Liver (tissue), 9 donors: ENCODE data around the gene LLGL2. TPM values are rescaled to one million over a fixed set of nuclear protein-coding genes. Genes with fewer than 3 reads are reported as not detected.

Source experiments
- DNase-seq: peaks from one replicate; pipeline ENCODE4 v3.0.0-alpha.2; 2017; ENCODE audit warnings: low spot score
- H3K27ac ChIP-seq, 2 donors: one replicate each; pipeline ENCODE4 v1.7.0; 2013; ENCODE audit warnings: inconsistent platforms in 2 of 2, low read length in 2 of 2, control low read depth in 1 of 2, low read depth in 1 of 2, mild to moderate bottlenecking in 1 of 2
- H3K27me3 ChIP-seq, 4 donors: one replicate each; pipeline versions ENCODE4 v1.6.1 to v1.7.0; 2013; ENCODE audit warnings: low read length in 3 of 4, inconsistent platforms in 1 of 4, mild to moderate bottlenecking in 1 of 4, moderate library complexity in 1 of 4; ENCODE audit not compliant: control insufficient read depth in 4 of 4, insufficient read depth in 4 of 4
- H3K36me3 ChIP-seq, 4 donors: one replicate each; pipeline versions ENCODE4 v1.6.1 to v1.7.0; 2013; ENCODE audit warnings: low read length in 3 of 4, mild to moderate bottlenecking in 3 of 4, low read depth in 1 of 4, moderate library complexity in 1 of 4; ENCODE audit not compliant: control insufficient read depth in 4 of 4, insufficient read depth in 3 of 4
- H3K4me1 ChIP-seq, 4 donors: one replicate each; pipeline versions ENCODE4 v1.6.1 to v1.7.0; 2013; ENCODE audit warnings: low read length in 3 of 4, mild to moderate bottlenecking in 3 of 4, moderate library complexity in 1 of 4; ENCODE audit not compliant: control insufficient read depth in 4 of 4, insufficient read depth in 4 of 4
- H3K4me3 ChIP-seq, 3 donors: one replicate each; pipeline versions ENCODE4 v1.6.1 to v1.7.0; 2013; ENCODE audit warnings: low read length in 3 of 3, control low read depth in 1 of 3, low read depth in 1 of 3, mild to moderate bottlenecking in 1 of 3
- H3K9ac ChIP-seq, 2 donors: one replicate each; pipeline ENCODE4 v1.7.0; 2013; ENCODE audit warnings: low read length in 2 of 2, mild to moderate bottlenecking in 2 of 2, moderate library complexity in 2 of 2, control low read depth in 1 of 2, low read depth in 1 of 2
- H3K9me3 ChIP-seq, 4 donors: one replicate each; pipeline versions ENCODE4 v1.6.1 to v1.7.0; 2013; ENCODE audit warnings: low read length in 3 of 4; ENCODE audit not compliant: control insufficient read depth in 4 of 4
- CTCF ChIP-seq: fragments of 150-350 bp; IDR thresholded peaks from 2 replicates; pipeline ENCODE4 v1.5.1; 2017; ENCODE audit warnings: improper control_type of control experiment, low read depth, low read length; ENCODE audit not compliant: missing input control
- FOXA2 ChIP-seq: IDR thresholded peaks from 2 replicates; pipeline ENCODE4 v1.6.1; 2016; ENCODE audit warnings: antibody characterized with exemption
- GABPA ChIP-seq, 2 donors: IDR thresholded peaks in 1 of 2; conservative IDR thresholded peaks in 1 of 2; 2 replicates each; pipeline ENCODE4 v1.6.1; 2016; ENCODE audit warnings: antibody characterized with exemption in 2 of 2, mild to moderate bottlenecking in 1 of 2, moderate library complexity in 1 of 2
- HNF4A ChIP-seq, 2 donors: conservative IDR thresholded peaks; 2 replicates each; pipeline ENCODE4 v1.6.1; 2016; ENCODE audit warnings: antibody characterized with exemption in 2 of 2, mild to moderate bottlenecking in 2 of 2
- HNF4G ChIP-seq: IDR thresholded peaks from 2 replicates; pipeline ENCODE4 v1.6.1; 2016; ENCODE audit warnings: antibody characterized with exemption
- JUND ChIP-seq, 2 donors: IDR thresholded peaks; 2 replicates each; pipeline ENCODE4 v1.6.1; 2016; ENCODE audit warnings: antibody characterized with exemption in 2 of 2
- MAX ChIP-seq: IDR thresholded peaks from 2 replicates; pipeline ENCODE4 v1.6.1; 2016; ENCODE audit warnings: antibody characterized with exemption
- NR2F2 ChIP-seq: IDR thresholded peaks from 2 replicates; pipeline ENCODE4 v1.6.1; 2016; ENCODE audit warnings: antibody characterized with exemption
- SP1 ChIP-seq: IDR thresholded peaks from 2 replicates; pipeline ENCODE4 v1.6.1; 2018; ENCODE audit warnings: antibody characterized with exemption, mild to moderate bottlenecking
- TAF1 ChIP-seq: conservative IDR thresholded peaks from 2 replicates; pipeline ENCODE4 v1.6.1; 2016; ENCODE audit warnings: antibody characterized with exemption, mild to moderate bottlenecking
- WGBS: extraction: QIAGEN DNeasy Blood & Tissue Kit; methylation state at CpG from one replicate; pipeline ENCODE4 v1.1.7; 2013; 5-methylcytosine and 5-hydroxymethylcytosine counted together
- polyA plus RNA-seq, 2 donors: library from polyadenylated mRNA; stranded (reverse) in 1 of 2; unstranded in 1 of 2; fragments of 200-250 nt in 1 of 2; fragments of >200 nt in 1 of 2; fragmentation: Nextera tagmentation in 1 of 2; extraction: Ambion mirVana in 1 of 2; gene quantifications; one replicate each; pipeline versions ENCODE4 v1.2.1 to v1.2.3, GENCODE V29; 2013 to 2015
- total RNA-seq, 2 donors: library from RNA; depleted of rRNA; stranded (reverse); fragments of >200 nt; gene quantifications; one replicate each; pipeline ENCODE4 v1.2.3, GENCODE V29; 2014
- TF ChIP-seq, protein P1 (sequence below): IDR thresholded peaks from 2 replicates; pipeline ENCODE4 v1.6.1; 2016; ENCODE audit warnings: antibody characterized with exemption
- TF ChIP-seq, protein P2 (sequence below): IDR thresholded peaks from 2 replicates; pipeline ENCODE4 v1.6.1; 2016; ENCODE audit warnings: antibody characterized with exemption
- TF ChIP-seq, protein P3 (sequence below): IDR thresholded peaks from 2 replicates; pipeline ENCODE4 v1.6.1; 2016; ENCODE audit warnings: antibody characterized with exemption, mild to moderate bottlenecking
- donor health status: healthy.
- donor health status: healthy.
- donor health status: healthy.
- donor health status: healthy.
- donor health status: healthy.

Gene LLGL2
- total and polyA plus RNA-seq, 4 donors, result 23.2 to 69.6 (median 38.5) TPM

- TF ChIP-seq, protein P1, sequence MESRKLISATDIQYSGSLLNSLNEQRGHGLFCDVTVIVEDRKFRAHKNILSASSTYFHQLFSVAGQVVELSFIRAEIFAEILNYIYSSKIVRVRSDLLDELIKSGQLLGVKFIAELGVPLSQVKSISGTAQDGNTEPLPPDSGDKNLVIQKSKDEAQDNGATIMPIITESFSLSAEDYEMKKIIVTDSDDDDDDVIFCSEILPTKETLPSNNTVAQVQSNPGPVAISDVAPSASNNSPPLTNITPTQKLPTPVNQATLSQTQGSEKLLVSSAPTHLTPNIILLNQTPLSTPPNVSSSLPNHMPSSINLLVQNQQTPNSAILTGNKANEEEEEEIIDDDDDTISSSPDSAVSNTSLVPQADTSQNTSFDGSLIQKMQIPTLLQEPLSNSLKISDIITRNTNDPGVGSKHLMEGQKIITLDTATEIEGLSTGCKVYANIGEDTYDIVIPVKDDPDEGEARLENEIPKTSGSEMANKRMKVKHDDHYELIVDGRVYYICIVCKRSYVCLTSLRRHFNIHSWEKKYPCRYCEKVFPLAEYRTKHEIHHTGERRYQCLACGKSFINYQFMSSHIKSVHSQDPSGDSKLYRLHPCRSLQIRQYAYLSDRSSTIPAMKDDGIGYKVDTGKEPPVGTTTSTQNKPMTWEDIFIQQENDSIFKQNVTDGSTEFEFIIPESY, result no peak
- TF ChIP-seq HNF4A (conservative IDR thresholded peaks at IDR 0.05) (no peak), FOXA2 (no peak), SP1 (no peak), HNF4G (no peak)
These were observed 16.6 kb upstream of the LLGL2 start (continued) for GRCh38 chr17:75508931-75509361.

GRCh38 chr17:75509528-75510258, 15.8 kb upstream of the LLGL2 start:
- no peak overlapping the region for H3K4me3 ChIP-seq

DNA sequence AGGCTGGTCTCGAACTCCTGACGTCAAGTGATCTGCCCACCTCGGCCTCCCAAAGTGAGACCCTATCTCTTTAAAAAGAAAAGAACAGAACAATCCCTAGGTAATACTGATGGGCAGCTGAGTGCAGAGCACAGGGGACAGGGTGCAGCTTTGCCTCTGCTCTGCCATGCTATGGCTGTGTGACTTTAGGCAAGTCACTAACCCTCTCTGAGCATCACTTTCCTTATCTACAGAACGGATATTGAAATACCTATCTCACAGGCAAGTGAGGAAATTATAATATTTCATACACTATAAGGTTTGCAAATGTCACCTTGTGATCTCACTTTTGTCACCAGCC, 14.3 kb upstream of the LLGL2 start:
- H3K27me3 ChIP-seq, result no peaks in the 10 kb centered on the region
- peaks cover 11 to 70% (median 56%) of the 10 kb centered on the region in 4 donors for H3K4me1 ChIP-seq
- H3K27ac ChIP-seq, result no peak overlapping the region
- no peak overlapping the region for H3K4me3 ChIP-seq
- WGBS, result 84% methylated on average over 4 of the region's 4 CpGs
- no peaks in the 10 kb centered on the region for H3K9me3 ChIP-seq
- H3K9ac ChIP-seq, result no peak overlapping the region
- DNase-seq, result no peak
- peaks cover 0 to 8% (median 2%) of the 10 kb centered on the region in 4 donors for H3K36me3 ChIP-seq
- no peak for TF ChIP-seq FOXA2
- TF ChIP-seq, protein P2, sequence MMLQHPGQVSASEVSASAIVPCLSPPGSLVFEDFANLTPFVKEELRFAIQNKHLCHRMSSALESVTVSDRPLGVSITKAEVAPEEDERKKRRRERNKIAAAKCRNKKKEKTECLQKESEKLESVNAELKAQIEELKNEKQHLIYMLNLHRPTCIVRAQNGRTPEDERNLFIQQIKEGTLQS, result no peak
- TF ChIP-seq, protein P1, result no peak
- TF ChIP-seq, protein P3, sequence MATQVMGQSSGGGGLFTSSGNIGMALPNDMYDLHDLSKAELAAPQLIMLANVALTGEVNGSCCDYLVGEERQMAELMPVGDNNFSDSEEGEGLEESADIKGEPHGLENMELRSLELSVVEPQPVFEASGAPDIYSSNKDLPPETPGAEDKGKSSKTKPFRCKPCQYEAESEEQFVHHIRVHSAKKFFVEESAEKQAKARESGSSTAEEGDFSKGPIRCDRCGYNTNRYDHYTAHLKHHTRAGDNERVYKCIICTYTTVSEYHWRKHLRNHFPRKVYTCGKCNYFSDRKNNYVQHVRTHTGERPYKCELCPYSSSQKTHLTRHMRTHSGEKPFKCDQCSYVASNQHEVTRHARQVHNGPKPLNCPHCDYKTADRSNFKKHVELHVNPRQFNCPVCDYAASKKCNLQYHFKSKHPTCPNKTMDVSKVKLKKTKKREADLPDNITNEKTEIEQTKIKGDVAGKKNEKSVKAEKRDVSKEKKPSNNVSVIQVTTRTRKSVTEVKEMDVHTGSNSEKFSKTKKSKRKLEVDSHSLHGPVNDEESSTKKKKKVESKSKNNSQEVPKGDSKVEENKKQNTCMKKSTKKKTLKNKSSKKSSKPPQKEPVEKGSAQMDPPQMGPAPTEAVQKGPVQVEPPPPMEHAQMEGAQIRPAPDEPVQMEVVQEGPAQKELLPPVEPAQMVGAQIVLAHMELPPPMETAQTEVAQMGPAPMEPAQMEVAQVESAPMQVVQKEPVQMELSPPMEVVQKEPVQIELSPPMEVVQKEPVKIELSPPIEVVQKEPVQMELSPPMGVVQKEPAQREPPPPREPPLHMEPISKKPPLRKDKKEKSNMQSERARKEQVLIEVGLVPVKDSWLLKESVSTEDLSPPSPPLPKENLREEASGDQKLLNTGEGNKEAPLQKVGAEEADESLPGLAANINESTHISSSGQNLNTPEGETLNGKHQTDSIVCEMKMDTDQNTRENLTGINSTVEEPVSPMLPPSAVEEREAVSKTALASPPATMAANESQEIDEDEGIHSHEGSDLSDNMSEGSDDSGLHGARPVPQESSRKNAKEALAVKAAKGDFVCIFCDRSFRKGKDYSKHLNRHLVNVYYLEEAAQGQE, result no peak
- no peak for TF ChIP-seq JUND (IDR thresholded peaks at IDR 0.05)
- no peak for TF ChIP-seq CTCF
- no peak for TF ChIP-seq SP1
- no peak for TF ChIP-seq MAX
- no peak for TF ChIP-seq TAF1
- no peak for TF ChIP-seq GABPA (IDR thresholded peaks at IDR 0.05 in 1 of 2, conservative IDR thresholded peaks at IDR 0.05 in 1 of 2)

More at GRCh38 chr17:75509528-75510258, 15.8 kb upstream of the LLGL2 start:
- Histone ChIP-seq H3K4me1 (peaks cover 11 to 64% (median 52%) of the 10 kb centered on the region in 4 donors), H3K27me3 (no peaks in the 10 kb centered on the region), H3K9me3 (no peaks in the 10 kb centered on the region), H3K27ac (peak overlapping the region; percentile 1 to 34), H3K36me3 (peaks cover 0 to 15% (median 5%) of the 10 kb centered on the region in 4 donors), H3K9ac (no peak overlapping the region)
- TF ChIP-seq GABPA (IDR thresholded peaks at IDR 0.05 in 1 of 2, conservative IDR thresholded peaks at IDR 0.05 in 1 of 2), result no peak
- TF ChIP-seq JUND (IDR thresholded peaks at IDR 0.05), result no peak
- peak; percentile 89 for TF ChIP-seq NR2F2
- TF ChIP-seq, protein P2, result no peak
- TF ChIP-seq, protein P1, result no peak
- peak; percentile 57 for TF ChIP-seq SP1
- 84% methylated on average over 19 of the region's 19 CpGs for WGBS
- no peak for DNase-seq
